Neural progenitor cell (in vitro differentiated cells): Measurements from ENCODE around the gene RAVER2. TPM values are rescaled to one million over a fixed set of nuclear protein-coding genes. Genes with fewer than 3 reads are reported as not detected.

Experiments
- DNase-seq: peaks from one replicate; pipeline ENCODE4 v3.0.0-alpha.2; 2016; ENCODE audit warnings: low spot score
- H2AFZ ChIP-seq: fragments of 200-600 bp; sonication (generic); replicated peaks from 2 replicates; pipeline ENCODE4 v1.6.1; 2016; ENCODE audit warnings: antibody characterized with exemption
- H3F3A ChIP-seq: fragments of 200-600 bp; sonication (generic); 2 replicates; pipeline ENCODE4 v1.6.1; 2016; ENCODE audit warnings: antibody characterized with exemption, low read depth
- H3K27ac ChIP-seq: fragments of 200-600 bp; sonication (generic); 2 replicates; pipeline ENCODE4 v1.5.1; 2016; ENCODE audit warnings: mild to moderate bottlenecking
- H3K27me3 ChIP-seq: fragments of 200-600 bp; sonication (generic); 2 replicates; pipeline ENCODE4 v1.6.1; 2016; ENCODE audit warnings: mild to moderate bottlenecking, moderate library complexity
- H3K36me3 ChIP-seq: fragments of 200-600 bp; sonication (generic); 2 replicates; pipeline ENCODE4 v1.5.1; 2016
- H3K4me1 ChIP-seq: fragments of 200-600 bp; sonication (generic); 2 replicates; pipeline ENCODE4 v1.6.1; 2016; ENCODE audit warnings: mixed run types
- H3K4me2 ChIP-seq: fragments of 200-600 bp; sonication (generic); 2 replicates; pipeline ENCODE4 v1.6.1; 2016
- H3K4me3 ChIP-seq: fragments of 200-600 bp; sonication (generic); 2 replicates; pipeline ENCODE4 v1.5.1; 2016
- H3K79me2 ChIP-seq: fragments of 200-600 bp; sonication (generic); 2 replicates; pipeline ENCODE4 v1.6.1; 2016; ENCODE audit warnings: low read depth
- H3K9ac ChIP-seq: fragments of 200-600 bp; sonication (generic); 2 replicates; pipeline ENCODE4 v1.6.1; 2016
- H3K9me3 ChIP-seq: fragments of 200-600 bp; sonication (generic); 2 replicates; pipeline ENCODE4 v1.5.1; 2016; ENCODE audit warnings: low read depth
- H4K20me1 ChIP-seq: fragments of 200-600 bp; sonication (generic); 2 replicates; pipeline ENCODE4 v1.6.1; 2016; ENCODE audit warnings: low read depth
- H3K27ac Mint-ChIP-seq: 3 replicates; pipeline ENCODE4 v1.8.0; 2021; ENCODE audit warnings: mixed read lengths
- H3K27me3 Mint-ChIP-seq: 2 replicates; pipeline ENCODE4 v1.8.0; 2022; ENCODE audit warnings: low read depth, mild to moderate bottlenecking, inconsistent platforms, moderate library complexity, mixed read lengths; ENCODE audit not compliant: insufficient read depth
- H3K36me3 Mint-ChIP-seq: 3 replicates; pipeline ENCODE4 v1.8.0; 2021; ENCODE audit warnings: mixed read lengths
- H3K4me1 Mint-ChIP-seq: 3 replicates; pipeline ENCODE4 v1.8.0; 2021; ENCODE audit warnings: mixed read lengths
- H3K4me3 Mint-ChIP-seq: 3 replicates; pipeline ENCODE4 v1.8.0; 2021; ENCODE audit warnings: mild to moderate bottlenecking, moderate library complexity, mixed read lengths
- H3K9me3 Mint-ChIP-seq: 3 replicates; pipeline ENCODE4 v1.8.0; 2020; ENCODE audit warnings: mixed read lengths
- EZH2 ChIP-seq: fragments of 200-600 bp; sonication (generic); IDR thresholded peaks from 2 replicates; pipeline ENCODE4 v1.6.1; 2017; ENCODE audit warnings: antibody characterized with exemption, mild to moderate bottlenecking, moderate library complexity
- EZH2phosphoT487 ChIP-seq: fragments of 200-600 bp; sonication (generic); IDR thresholded peaks from 2 replicates; pipeline ENCODE4 v1.6.1; 2017; ENCODE audit warnings: antibody characterized with exemption
- total RNA-seq: library from RNA; depleted of rRNA; stranded (reverse); fragments of >200 nt; gene quantifications from 2 replicates; pipeline ENCODE4 v1.2.3, GENCODE V29; 2015; ENCODE audit warnings: low replicate concordance
- TF ChIP-seq, protein P1 (sequence below): fragments of 200-600 bp; sonication (generic); IDR thresholded peaks from 2 replicates; pipeline ENCODE4 v1.5.1; 2017; ENCODE audit warnings: antibody characterized with exemption, mild to moderate bottlenecking

RAVER2 gene
- total RNA-seq, 1 donor from 2014 or later, result 37.2 TPM

DNA sequence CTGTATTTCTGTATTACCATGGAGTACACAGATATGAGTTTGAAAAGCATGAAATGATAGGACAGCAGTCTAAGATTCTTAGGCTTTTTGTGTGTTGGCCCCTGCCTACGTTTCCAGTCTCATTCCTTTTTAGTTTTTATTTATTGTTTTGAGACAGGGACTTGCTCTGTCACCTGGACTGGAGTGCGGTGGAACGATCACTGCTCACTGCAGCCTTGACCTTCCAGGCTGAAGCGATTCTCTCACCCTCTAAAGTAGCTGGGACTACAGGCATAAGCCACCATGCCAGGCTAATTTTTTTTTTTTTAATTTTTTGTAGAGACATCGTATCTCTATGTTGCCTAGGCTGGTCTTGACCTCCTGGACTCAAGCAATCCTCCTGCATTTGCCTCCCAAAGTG is 3.8 kb downstream of the RAVER2 start:
- H3K9me3 Mint-ChIP-seq, result no peaks in the 10 kb centered on the region
- TF ChIP-seq EZH2phosphoT487, result no peak
- no peak for TF ChIP-seq EZH2
- TF ChIP-seq, protein P1, sequence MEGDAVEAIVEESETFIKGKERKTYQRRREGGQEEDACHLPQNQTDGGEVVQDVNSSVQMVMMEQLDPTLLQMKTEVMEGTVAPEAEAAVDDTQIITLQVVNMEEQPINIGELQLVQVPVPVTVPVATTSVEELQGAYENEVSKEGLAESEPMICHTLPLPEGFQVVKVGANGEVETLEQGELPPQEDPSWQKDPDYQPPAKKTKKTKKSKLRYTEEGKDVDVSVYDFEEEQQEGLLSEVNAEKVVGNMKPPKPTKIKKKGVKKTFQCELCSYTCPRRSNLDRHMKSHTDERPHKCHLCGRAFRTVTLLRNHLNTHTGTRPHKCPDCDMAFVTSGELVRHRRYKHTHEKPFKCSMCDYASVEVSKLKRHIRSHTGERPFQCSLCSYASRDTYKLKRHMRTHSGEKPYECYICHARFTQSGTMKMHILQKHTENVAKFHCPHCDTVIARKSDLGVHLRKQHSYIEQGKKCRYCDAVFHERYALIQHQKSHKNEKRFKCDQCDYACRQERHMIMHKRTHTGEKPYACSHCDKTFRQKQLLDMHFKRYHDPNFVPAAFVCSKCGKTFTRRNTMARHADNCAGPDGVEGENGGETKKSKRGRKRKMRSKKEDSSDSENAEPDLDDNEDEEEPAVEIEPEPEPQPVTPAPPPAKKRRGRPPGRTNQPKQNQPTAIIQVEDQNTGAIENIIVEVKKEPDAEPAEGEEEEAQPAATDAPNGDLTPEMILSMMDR, result no peak
- H3K4me3 ChIP-seq, result no peak overlapping the region

GRCh38 chr1:64750092-64750491 is 5.2 kb downstream of the RAVER2 start:
- peaks cover 14% of the 10 kb centered on the region for H4K20me1 ChIP-seq
- Mint-ChIP-seq H3K9me3 (no peaks in the 10 kb centered on the region), H3K4me1 (peaks cover 25% of the 10 kb centered on the region), H3K27ac (no peak overlapping the region), H3K4me3 (no peak overlapping the region), H3K27me3 (peaks cover 2% of the 10 kb centered on the region), H3K36me3 (peaks cover 5% of the 10 kb centered on the region)
- no peaks in the 10 kb centered on the region for H3K36me3 ChIP-seq
- H3K79me2 ChIP-seq, result peaks cover 69% of the 10 kb centered on the region
- TF ChIP-seq EZH2 (no peak), EZH2phosphoT487 (no peak)
- TF ChIP-seq, protein P1, result no peak
- no peaks in the 10 kb centered on the region for H3K27me3 ChIP-seq
- no peak overlapping the region for H2AFZ ChIP-seq
- DNase-seq, result no peak
- H3K27ac ChIP-seq, result no peak overlapping the region
- H3K4me1 ChIP-seq, result peaks cover 12% of the 10 kb centered on the region
- no peak overlapping the region for H3K9ac ChIP-seq
- no peak overlapping the region for H3K4me2 ChIP-seq
- H3K9me3 ChIP-seq, result no peaks in the 10 kb centered on the region
- H3F3A ChIP-seq, result no peaks in the 10 kb centered on the region
- no peak overlapping the region for H3K4me3 ChIP-seq

More for the DNA sequence above, 3.8 kb downstream of the RAVER2 start:
- H3K36me3 ChIP-seq, result no peaks in the 10 kb centered on the region
- no peak overlapping the region for H3K27ac ChIP-seq
- H3K4me1 Mint-ChIP-seq, result peaks cover 30% of the 10 kb centered on the region
- H3F3A ChIP-seq, result peaks cover 6% of the 10 kb centered on the region
- no peak for DNase-seq
- peaks cover 13% of the 10 kb centered on the region for H3K4me1 ChIP-seq
- H3K27me3 ChIP-seq, result peaks cover under 1% of the 10 kb centered on the region
- H3K79me2 ChIP-seq, result peaks cover 64% of the 10 kb centered on the region
- H3K4me2 ChIP-seq, result no peak overlapping the region
- peaks cover under 1% of the 10 kb centered on the region for H3K36me3 Mint-ChIP-seq
- H3K27me3 Mint-ChIP-seq, result peaks cover 2% of the 10 kb centered on the region
- H3K9ac ChIP-seq, result no peak overlapping the region
- no peak overlapping the region for H3K4me3 Mint-ChIP-seq
- no peaks in the 10 kb centered on the region for H3K9me3 ChIP-seq
- H3K27ac Mint-ChIP-seq, result no peak overlapping the region
- H2AFZ ChIP-seq, result no peak overlapping the region
- H4K20me1 ChIP-seq, result peaks cover 14% of the 10 kb centered on the region

DNA sequence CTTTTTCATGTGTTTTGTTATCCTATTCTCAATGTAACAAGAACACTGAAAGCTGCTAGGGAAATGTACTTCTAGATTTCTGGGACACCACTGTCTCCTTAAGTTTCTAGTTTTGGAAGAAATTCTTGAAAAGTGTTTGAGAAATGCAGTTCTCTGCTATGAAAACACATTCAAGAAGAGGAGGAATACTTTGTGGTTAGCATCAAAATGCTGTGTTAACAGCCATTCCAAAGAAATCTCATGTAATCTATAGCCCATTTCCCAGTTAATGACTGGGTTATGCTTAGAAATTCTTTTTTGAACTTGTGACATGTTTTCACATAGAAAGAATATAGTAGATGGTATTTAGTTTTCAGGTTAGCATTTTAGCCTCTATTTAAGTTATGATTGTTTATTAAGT is 6.0 kb downstream of the RAVER2 start:
- Mint-ChIP-seq H3K4me3 (no peak overlapping the region), H3K9me3 (no peaks in the 10 kb centered on the region), H3K27ac (no peak overlapping the region), H3K27me3 (peaks cover 2% of the 10 kb centered on the region), H3K36me3 (peaks cover 7% of the 10 kb centered on the region), H3K4me1 (peaks cover 27% of the 10 kb centered on the region)
- no peaks in the 10 kb centered on the region for H3K27me3 ChIP-seq
- no peak overlapping the region for H3K27ac ChIP-seq
- TF ChIP-seq, protein P1, result no peak
- TF ChIP-seq EZH2phosphoT487, result no peak
- TF ChIP-seq EZH2, result no peak
- no peak for DNase-seq
- H3K79me2 ChIP-seq, result peaks cover 66% of the 10 kb centered on the region
- no peaks in the 10 kb centered on the region for H3K9me3 ChIP-seq
- no peaks in the 10 kb centered on the region for H3K36me3 ChIP-seq
- no peak overlapping the region for H3K9ac ChIP-seq
- H3F3A ChIP-seq, result no peaks in the 10 kb centered on the region
- H4K20me1 ChIP-seq, result peaks cover 13% of the 10 kb centered on the region
- H2AFZ ChIP-seq, result no peak overlapping the region
- no peak overlapping the region for H3K4me3 ChIP-seq
- peaks cover 15% of the 10 kb centered on the region for H3K4me1 ChIP-seq
- no peak overlapping the region for H3K4me2 ChIP-seq
